DMS153 (cell line): ENCODE measurements around the gene ELL.

ENCODE experiments used
- DNase-seq: peaks from one replicate; lab custom pipeline; 2025; lab: John Stamatoyannopoulos, UW

The ELL gene

GRCh38 chr19:18469069-18469846, 52.6 kb downstream of the ELL start:
- no peak for DNase-seq

- DNase-seq, result no peak
Observed at GRCh38 chr19:18468517-18468916, 53.4 kb downstream of the ELL start.

- no peak for DNase-seq
Observed at GRCh38 chr19:18467978-18468377, 53.9 kb downstream of the ELL start.

- DNase-seq, result no peak
Observed at GRCh38 chr19:18466354-18466753, 55.5 kb downstream of the ELL start.

GRCh38 chr19:18465964-18466339, 55.9 kb downstream of the ELL start:
- no peak for DNase-seq

- DNase-seq, result no peak
Observed at GRCh38 chr19:18465214-18465963, 56.5 kb downstream of the ELL start.

GRCh38 chr19:18464646-18465045, 57.2 kb downstream of the ELL start:
- peak; percentile 96 for DNase-seq

- no peak for DNase-seq
Observed at GRCh38 chr19:18461471-18461870, 60.4 kb downstream of the ELL start.

GRCh38 chr19:18460900-18461299, 61.0 kb downstream of the ELL start:
- no peak for DNase-seq

- DNase-seq, result no peak
Observed at GRCh38 chr19:18457483-18458331, 64.2 kb downstream of the ELL start.

- no peak for DNase-seq
Observed at GRCh38 chr19:18456974-18457373, 64.9 kb downstream of the ELL start.

- DNase-seq, result no peak
Observed at GRCh38 chr19:18456279-18456678, 65.6 kb downstream of the ELL start.

- DNase-seq, result no peak
Observed at GRCh38 chr19:18453269-18454024, 68.4 kb downstream of the ELL start.

- DNase-seq, result no peak
Observed at GRCh38 chr19:18452386-18452785, 69.5 kb downstream of the ELL start.

GRCh38 chr19:18450931-18451836, 70.7 kb downstream of the ELL start:
- peak; percentile 47 for DNase-seq

- no peak for DNase-seq
Observed at GRCh38 chr19:18450021-18450930, 71.6 kb downstream of the ELL start.

- no peak for DNase-seq
Observed at GRCh38 chr19:18449552-18449951, 72.3 kb downstream of the ELL start.

GRCh38 chr19:18446811-18447359, 75.0 kb downstream of the ELL start:
- no peak for DNase-seq

GRCh38 chr19:18446145-18446810, 75.6 kb downstream of the ELL start:
- no peak for DNase-seq
